GM23338 (cell line): ENCODE measurements around the gene SRSF4.
"Not testable (repeated sequence)": the region's sequence is repeated elsewhere in the genome, so short reads cannot be mapped to it uniquely, and the experiment has no call there.

Experiments
- CREB1 ChIP-seq: fragments of 250-450 bp; sonication (Bioruptor Pico); IDR thresholded peaks from 2 replicates; pipeline ENCODE4 v1.5.0; 2020; ENCODE audit warnings: low read depth, mild to moderate bottlenecking, moderate library complexity
- CTCF ChIP-seq, 2 experiments: fragments of 200-600 bp in 1 of 2; sonication (generic) in 1 of 2; conservative IDR thresholded peaks; 2 replicates each; pipeline versions ENCODE4 v1.5.1 to v1.6.1; 2016 to 2017; ENCODE audit warnings: antibody characterized with exemption in 2 of 2, low read depth in 2 of 2, mild to moderate bottlenecking in 2 of 2, moderate library complexity in 1 of 2
- EZH2 ChIP-seq: fragments of 200-600 bp; sonication (generic); IDR thresholded peaks from one replicate; pipeline ENCODE4 v1.8.0; 2017; ENCODE audit warnings: antibody characterized with exemption, mild to moderate bottlenecking, low read depth; ENCODE audit not compliant: unreplicated experiment
- EZH2phosphoT487 ChIP-seq: fragments of 200-600 bp; sonication (generic); IDR thresholded peaks from one replicate; pipeline ENCODE4 v1.8.1; 2018; ENCODE audit warnings: antibody characterized with exemption; ENCODE audit not compliant: unreplicated experiment
- REST ChIP-seq: IDR thresholded peaks from one replicate; pipeline ENCODE4 v1.6.1; 2018; ENCODE audit warnings: antibody characterized with exemption; ENCODE audit not compliant: unreplicated experiment

- TF ChIP-seq CTCF (conservative IDR thresholded peaks at IDR 0.05; ENCODE audit: low read depth in 2 of 2); CREB1; EZH2; REST; EZH2phosphoT487: not testable (repeated sequence)
Measured at GRCh38 chr1:29222260-29222659, 40.6 kb upstream of the SRSF4 start.
